Mucosa of rectum (tissue), 2 donors: Measurements from ENCODE around the gene RFTN1.

Experiments used
- H3K27ac ChIP-seq, 2 donors: one replicate each; pipeline ENCODE4 v1.7.0; 2013; ENCODE audit warnings: inconsistent platforms in 2 of 2, low read depth in 2 of 2, low read length in 2 of 2
- H3K27me3 ChIP-seq, 2 donors: one replicate each; pipeline ENCODE4 v1.7.0; 2013; ENCODE audit warnings: low read length in 2 of 2; ENCODE audit not compliant: control insufficient read depth in 2 of 2, insufficient read depth in 2 of 2
- H3K36me3 ChIP-seq, 2 donors: one replicate each; pipeline ENCODE4 v1.7.0; 2013; ENCODE audit warnings: low read length in 2 of 2; ENCODE audit not compliant: control insufficient read depth in 2 of 2, insufficient read depth in 2 of 2
- H3K4me1 ChIP-seq, 2 donors: one replicate each; pipeline ENCODE4 v1.7.0; 2013; ENCODE audit warnings: low read length in 2 of 2, mild to moderate bottlenecking in 1 of 2; ENCODE audit not compliant: control insufficient read depth in 2 of 2, insufficient read depth in 2 of 2
- H3K4me3 ChIP-seq, 2 donors: one replicate each; pipeline ENCODE4 v1.7.0; 2013; ENCODE audit warnings: low read length in 2 of 2
- H3K9ac ChIP-seq, 2 donors: one replicate each; pipeline ENCODE4 v1.7.0; 2013; ENCODE audit warnings: low read length in 2 of 2, low read depth in 1 of 2, mild to moderate bottlenecking in 1 of 2
- H3K9me3 ChIP-seq, 2 donors: one replicate each; pipeline ENCODE4 v1.7.0; 2013; ENCODE audit warnings: low read length in 2 of 2; ENCODE audit not compliant: control insufficient read depth in 2 of 2
- donor health status: healthy.
- donor health status: Normal muscosa, but diverticular disease.

Gene RFTN1

GRCh38 chr3:16343101-16343500 lies 170.4 kb downstream of the RFTN1 start:
- no peak overlapping the region for H3K9ac ChIP-seq
- no peak overlapping the region for H3K27ac ChIP-seq
- H3K27me3 ChIP-seq, result no peaks in the 10 kb centered on the region
- no peak overlapping the region for H3K4me3 ChIP-seq
- H3K4me1 ChIP-seq, result no peaks in the 10 kb centered on the region
- H3K9me3 ChIP-seq, result no peaks in the 10 kb centered on the region
- H3K36me3 ChIP-seq, result peaks cover 3 to 13% of the 10 kb centered on the region in 2 donors

GRCh38 chr3:16338999-16339398 lies 174.5 kb downstream of the RFTN1 start:
- Histone ChIP-seq H3K9me3 (no peaks in the 10 kb centered on the region), H3K27ac (peak overlapping the region in 1 of 2 donors; percentile 16), H3K36me3 (peaks cover 8 to 23% of the 10 kb centered on the region in 2 donors), H3K27me3 (no peaks in the 10 kb centered on the region), H3K4me3 (no peak overlapping the region), H3K9ac (no peak overlapping the region), H3K4me1 (no peaks in the 10 kb centered on the region)

- Histone ChIP-seq H3K27ac (no peak overlapping the region), H3K27me3 (no peaks in the 10 kb centered on the region), H3K4me1 (no peaks in the 10 kb centered on the region), H3K4me3 (peak overlapping the region in 1 of 2 donors; percentile 3), H3K9me3 (no peaks in the 10 kb centered on the region), H3K9ac (no peak overlapping the region), H3K36me3 (peaks cover 8 to 21% of the 10 kb centered on the region in 2 donors)
Observed at GRCh38 chr3:16337856-16338540, 175.5 kb downstream of the RFTN1 start.

DNA sequence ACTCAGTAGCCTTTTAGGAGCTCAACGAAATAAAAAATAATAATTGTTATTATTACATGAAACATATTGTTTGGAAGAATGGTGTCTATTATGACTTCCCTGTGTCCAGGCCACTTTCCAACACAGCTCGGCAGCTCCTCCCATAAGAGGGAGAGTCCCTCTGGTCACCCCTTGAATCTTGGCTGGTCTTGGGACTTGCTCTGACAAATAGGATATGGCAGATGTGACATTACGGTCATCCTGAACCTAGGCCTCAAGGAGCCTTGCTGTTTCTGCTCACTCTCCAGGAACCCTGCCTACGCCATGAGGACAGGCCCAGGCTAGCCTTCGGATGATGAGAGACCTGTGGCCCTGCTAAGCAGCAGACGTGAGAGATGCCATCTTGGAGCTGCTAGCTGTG lies 176.7 kb downstream of the RFTN1 start:
- H3K4me1 ChIP-seq, result no peaks in the 10 kb centered on the region
- no peak overlapping the region for H3K4me3 ChIP-seq
- H3K9me3 ChIP-seq, result no peaks in the 10 kb centered on the region
- H3K9ac ChIP-seq, result no peak overlapping the region
- H3K27ac ChIP-seq, result no peak overlapping the region
- H3K27me3 ChIP-seq, result no peaks in the 10 kb centered on the region
- H3K36me3 ChIP-seq, result peaks cover 8 to 25% of the 10 kb centered on the region in 2 donors

DNA sequence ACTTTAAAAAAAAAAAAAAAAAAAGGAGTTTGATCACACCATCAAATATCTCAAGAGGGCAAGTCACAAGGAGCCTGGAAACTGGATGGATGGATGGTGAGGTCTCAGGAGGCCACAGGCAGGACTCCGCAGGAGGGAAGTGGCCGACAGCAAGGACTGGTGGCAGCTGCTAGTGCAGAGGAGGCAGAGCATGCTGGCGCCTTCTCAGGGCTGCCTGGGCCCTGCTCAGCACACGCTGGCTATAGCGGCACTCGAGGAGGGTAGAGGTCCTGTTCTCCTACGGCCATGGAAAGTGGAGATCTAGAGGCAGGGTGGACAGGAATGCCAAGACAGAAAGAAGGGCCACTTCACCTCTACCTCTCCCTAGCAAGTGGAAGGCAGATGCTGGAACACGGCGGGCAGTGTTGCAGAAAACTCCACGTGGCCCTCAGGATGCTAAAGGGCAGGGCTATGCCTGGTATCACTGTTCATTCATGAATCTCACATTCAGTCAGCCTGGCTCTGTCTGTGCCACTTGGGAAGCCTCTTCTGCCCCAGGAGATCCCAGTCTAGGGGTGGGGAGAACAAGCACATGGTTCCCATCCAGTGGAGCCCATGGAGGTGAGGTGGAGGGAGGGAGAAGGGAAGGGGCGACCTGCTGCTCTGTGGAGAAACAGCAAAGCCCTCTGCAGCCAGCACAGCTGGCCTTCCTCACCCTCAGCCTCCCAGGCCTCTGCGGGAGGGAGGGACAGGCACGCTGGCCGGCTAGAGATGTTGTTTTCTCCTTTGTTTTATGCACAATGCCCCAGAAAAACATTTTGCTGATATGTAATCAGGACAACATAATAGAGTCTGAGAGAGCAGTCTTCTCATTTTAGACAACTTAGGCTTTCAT lies 177.5 kb downstream of the RFTN1 start:
- Histone ChIP-seq H3K9ac (no peak overlapping the region), H3K27ac (no peak overlapping the region)

DNA sequence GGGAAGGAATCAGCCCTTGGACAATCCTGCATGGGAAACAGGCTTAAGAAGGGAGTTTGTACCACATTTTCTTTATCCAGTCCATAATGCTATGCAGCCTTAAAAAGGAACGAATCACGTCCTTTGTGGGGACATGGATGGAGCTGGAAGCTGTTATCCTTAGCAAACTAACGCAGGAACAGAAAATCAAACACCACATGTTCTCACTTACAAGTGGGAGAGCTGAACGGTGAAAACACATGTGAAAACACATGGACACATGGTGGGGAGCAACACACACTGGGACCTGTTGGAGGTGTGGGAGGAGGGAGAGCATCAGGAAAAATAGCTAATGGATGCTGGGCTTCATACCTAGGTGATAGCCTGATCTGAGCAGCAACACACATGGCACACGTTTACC lies 178.2 kb downstream of the RFTN1 start:
- no peak overlapping the region for H3K4me3 ChIP-seq
- peaks cover 0 to 3% of the 10 kb centered on the region in 2 donors for H3K9me3 ChIP-seq
- no peak overlapping the region for H3K9ac ChIP-seq
- no peaks in the 10 kb centered on the region for H3K4me1 ChIP-seq
- H3K27me3 ChIP-seq, result no peaks in the 10 kb centered on the region
- H3K36me3 ChIP-seq, result peaks cover 8 to 30% of the 10 kb centered on the region in 2 donors
- no peak overlapping the region for H3K27ac ChIP-seq

More for the DNA sequence above, 177.5 kb downstream of the RFTN1 start:
- H3K27me3 ChIP-seq, result no peaks in the 10 kb centered on the region
- H3K36me3 ChIP-seq, result peaks cover 8 to 30% of the 10 kb centered on the region in 2 donors
- no peaks in the 10 kb centered on the region for H3K4me1 ChIP-seq
- peaks cover 0 to 3% of the 10 kb centered on the region in 2 donors for H3K9me3 ChIP-seq
- no peak overlapping the region for H3K4me3 ChIP-seq

GRCh38 chr3:16334909-16335308 lies 178.6 kb downstream of the RFTN1 start:
- peaks cover 0 to 3% of the 10 kb centered on the region in 2 donors for H3K9me3 ChIP-seq
- no peaks in the 10 kb centered on the region for H3K27me3 ChIP-seq
- H3K4me3 ChIP-seq, result no peak overlapping the region
- no peaks in the 10 kb centered on the region for H3K4me1 ChIP-seq
- peaks cover 8 to 30% of the 10 kb centered on the region in 2 donors for H3K36me3 ChIP-seq
- H3K9ac ChIP-seq, result no peak overlapping the region
- no peak overlapping the region for H3K27ac ChIP-seq

DNA sequence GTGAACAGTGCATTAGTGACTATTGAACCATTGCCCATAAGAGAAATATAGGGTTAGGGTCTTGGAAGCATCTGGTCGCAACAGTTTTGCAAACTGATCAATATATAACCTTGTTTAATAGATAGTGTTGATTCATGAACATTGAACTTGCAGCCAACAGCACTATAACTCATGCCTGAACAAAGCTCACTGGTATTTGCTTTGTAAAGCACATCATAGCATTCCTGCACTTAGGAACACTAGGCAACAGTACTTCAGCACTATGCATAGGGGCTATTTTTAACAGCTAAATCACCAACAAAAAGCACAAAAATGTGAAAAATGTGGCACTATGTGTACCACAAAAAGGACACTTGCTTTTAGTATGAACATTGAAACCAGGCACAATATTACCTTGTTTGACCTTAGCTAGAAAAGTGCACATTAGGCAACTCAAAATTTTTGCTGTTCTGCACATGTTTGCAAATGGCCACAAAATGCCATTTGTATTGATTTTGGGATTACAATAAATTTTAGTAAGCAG lies 180.5 kb downstream of the RFTN1 start:
- H3K9ac ChIP-seq, result no peak overlapping the region
- H3K36me3 ChIP-seq, result peaks cover 8 to 34% of the 10 kb centered on the region in 2 donors
- H3K9me3 ChIP-seq, result peaks cover 0 to 3% of the 10 kb centered on the region in 2 donors
- no peaks in the 10 kb centered on the region for H3K4me1 ChIP-seq
- H3K27ac ChIP-seq, result no peak overlapping the region
- H3K27me3 ChIP-seq, result no peaks in the 10 kb centered on the region
- no peak overlapping the region for H3K4me3 ChIP-seq

DNA sequence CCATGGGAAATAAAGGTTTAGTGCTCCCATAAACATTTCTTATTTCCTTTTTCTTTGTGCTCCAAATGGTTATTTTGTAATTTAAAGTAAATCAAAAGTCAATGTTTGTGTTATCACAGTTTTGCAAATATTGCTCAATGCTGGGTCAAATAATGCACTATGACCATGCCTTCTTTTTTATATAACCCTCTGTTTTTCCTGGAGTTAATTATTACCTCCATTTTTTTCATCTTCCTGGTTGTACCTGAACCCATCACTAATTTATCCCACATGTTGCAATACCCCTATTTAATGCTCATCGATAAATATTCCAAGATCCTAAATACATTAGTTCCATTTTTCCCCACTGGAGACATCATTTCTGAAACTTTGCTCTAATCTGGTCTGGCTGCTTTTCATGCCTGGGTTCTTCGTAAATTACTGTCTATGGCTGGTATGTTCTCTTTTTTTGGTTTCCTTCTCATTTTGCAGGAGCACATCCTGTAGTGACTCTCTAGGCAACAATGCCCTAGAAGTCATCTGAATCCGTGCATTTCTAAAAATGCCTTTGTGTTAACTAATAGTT lies 182.1 kb downstream of the RFTN1 start:
- Histone ChIP-seq H3K4me1 (no peaks in the 10 kb centered on the region), H3K27ac (no peak overlapping the region), H3K27me3 (no peaks in the 10 kb centered on the region), H3K4me3 (no peak overlapping the region), H3K9ac (no peak overlapping the region), H3K36me3 (peaks cover 3 to 33% of the 10 kb centered on the region in 2 donors), H3K9me3 (peaks cover 0 to 3% of the 10 kb centered on the region in 2 donors)

GRCh38 chr3:16330351-16330750 lies 183.1 kb downstream of the RFTN1 start:
- Histone ChIP-seq H3K9ac (no peak overlapping the region), H3K36me3 (peaks cover 4 to 32% of the 10 kb centered on the region in 2 donors), H3K4me1 (no peaks in the 10 kb centered on the region), H3K4me3 (no peak overlapping the region), H3K9me3 (peaks cover 0 to 3% of the 10 kb centered on the region in 2 donors), H3K27me3 (no peaks in the 10 kb centered on the region), H3K27ac (no peak overlapping the region)
